Naive thymus-derived CD4-positive, alpha-beta T cell (primary cell): ENCODE measurements around the gene CARS2. TPM values are rescaled to one million over a fixed set of nuclear protein-coding genes. Genes with fewer than 3 reads are reported as not detected.
"Not testable (repeated sequence)": the region's sequence is repeated elsewhere in the genome, so short reads cannot be mapped to it uniquely, and the experiment has no call there.

Experiments
- ATAC-seq: fragments of 150-1000 bp; cut with Tn5 transposase; 2 replicates; pipeline ENCODE4 v1.10.0; 2021; ENCODE audit warnings: mild to moderate bottlenecking, moderate library complexity
- CTCF ChIA-PET: fragments of 350-600 bp; sonication (Branson Sonifier 250); formaldehyde crosslinking; loops from one replicate; lab custom pipeline; 2021; ENCODE audit warnings: antibody characterized with exemption; lab: Charles Lee
- POLR2A ChIA-PET: fragments of 350-600 bp; sonication (Branson Sonifier 250); formaldehyde crosslinking; loops from one replicate; lab custom pipeline; 2021; ENCODE audit warnings: antibody characterized with exemption, inconsistent platforms; lab: Charles Lee
- DNase-seq, 9 donors: peaks; one replicate each; pipeline versions ENCODE4 v3.0.0 to v3.0.0-alpha.2; 2020 to 2022; ENCODE audit warnings: mixed read lengths in 1 of 9
- H3K27ac ChIP-seq: one replicate; pipeline ENCODE4 v1.7.0; 2013; ENCODE audit warnings: mild to moderate bottlenecking, low read depth, low read length, moderate library complexity
- H3K27me3 ChIP-seq, 2 donors: one replicate each; pipeline ENCODE4 v1.7.0; 2013; ENCODE audit warnings: low read length in 2 of 2, mild to moderate bottlenecking in 2 of 2, moderate library complexity in 2 of 2; ENCODE audit not compliant: control insufficient read depth in 2 of 2, insufficient read depth in 2 of 2
- H3K36me3 ChIP-seq, 3 experiments: 1 replicate in 2 of 3; 2 replicates in 1 of 3; pipeline ENCODE4 v1.7.0; 2013; ENCODE audit warnings: low read length in 3 of 3, mild to moderate bottlenecking in 3 of 3, moderate library complexity in 1 of 3; ENCODE audit not compliant: insufficient read depth in 3 of 3, control insufficient read depth in 2 of 3
- H3K4me1 ChIP-seq, 2 donors: one replicate each; pipeline ENCODE4 v1.7.0; 2013; ENCODE audit warnings: low read length in 2 of 2, mild to moderate bottlenecking in 2 of 2, moderate library complexity in 1 of 2; ENCODE audit not compliant: control insufficient read depth in 2 of 2, insufficient read depth in 2 of 2
- H3K4me3 ChIP-seq: 2 replicates; pipeline ENCODE4 v1.7.0; 2013; ENCODE audit warnings: mild to moderate bottlenecking, low read length
- H3K9me3 ChIP-seq, 3 experiments: 1 replicate in 2 of 3; 2 replicates in 1 of 3; pipeline ENCODE4 v1.7.0; 2013; ENCODE audit warnings: low read length in 3 of 3; ENCODE audit not compliant: control insufficient read depth in 2 of 3
- H3K27ac Mint-ChIP-seq, 9 donors: one replicate each; pipeline ENCODE4 v1.8.0; 2020 to 2022; ENCODE audit warnings: mixed read lengths in 9 of 9, mild to moderate bottlenecking in 8 of 9, moderate library complexity in 5 of 9, inconsistent platforms in 2 of 9
- H3K27me3 Mint-ChIP-seq, 5 donors: one replicate each; pipeline ENCODE4 v1.8.0; 2021 to 2022; ENCODE audit warnings: mixed read lengths in 5 of 5, mild to moderate bottlenecking in 1 of 5
- H3K36me3 Mint-ChIP-seq, 5 donors: one replicate each; pipeline ENCODE4 v1.8.0; 2020 to 2022; ENCODE audit warnings: mixed read lengths in 5 of 5, mild to moderate bottlenecking in 3 of 5, inconsistent platforms in 1 of 5
- H3K4me1 Mint-ChIP-seq, 7 donors: one replicate each; pipeline ENCODE4 v1.8.0; 2020 to 2022; ENCODE audit warnings: mixed read lengths in 7 of 7, mild to moderate bottlenecking in 3 of 7, inconsistent platforms in 1 of 7
- H3K4me3 Mint-ChIP-seq, 10 donors: one replicate each; pipeline ENCODE4 v1.8.0; 2020 to 2022; ENCODE audit warnings: mild to moderate bottlenecking in 10 of 10, mixed read lengths in 10 of 10, moderate library complexity in 6 of 10, inconsistent platforms in 2 of 10
- H3K9me3 Mint-ChIP-seq, 11 donors: one replicate each; pipeline ENCODE4 v1.8.0; 2020 to 2022; ENCODE audit warnings: mixed read lengths in 11 of 11, mild to moderate bottlenecking in 4 of 11, inconsistent platforms in 1 of 11, moderate library complexity in 1 of 11
- intact Hi-C, 2 donors: fragments of 100-400 bp; cut with micrococcal nuclease; formaldehyde crosslinking; loops; one replicate each; pipeline ENCODE4 v1.15.1; 2023
- polyA plus RNA-seq, 2 donors: library from polyadenylated mRNA; unstranded; fragments of 300-500 nt; fragmentation: Illumina TruSeq; gene quantifications; one replicate each; pipeline ENCODE4 v1.2.3, GENCODE V29; 2021
- total RNA-seq, 6 experiments: library from RNA in 5 of 6; stranded (reverse) in 5 of 6; gene quantifications; 1 replicate in 5 of 6; 2 replicates in 1 of 6; pipeline ENCODE4 v1.2.3 and lab custom pipeline; 2021 to 2026

The CARS2 gene
- total and polyA plus RNA-seq, 7 experiments from 2014 or later: 28.6 to 106 (median 85.8) TPM

- H3K4me1 ChIP-seq, H3K9me3 Mint-ChIP-seq, H3K27me3 ChIP-seq, ATAC-seq, H3K27ac ChIP-seq, H3K27me3 Mint-ChIP-seq, H3K4me3 Mint-ChIP-seq, H3K9me3 ChIP-seq, intact Hi-C loops, DNase-seq, H3K27ac Mint-ChIP-seq, H3K4me3 ChIP-seq: not testable (repeated sequence)
- H3K36me3 ChIP-seq: peaks cover 0 to 39% (median 0%) of the 10 kb centered on the region in 3 experiments
- Mint-ChIP-seq H3K36me3 (peaks cover 17 to 78% (median 46%) of the 10 kb centered on the region in 5 donors), H3K4me1 (peaks cover 4 to 33% (median 22%) of the 10 kb centered on the region in 7 donors)
- CTCF ChIA-PET: interaction anchor here (0.7 kb wide), 1 partner anchor 89 kb away, joined by 3 read pairs; no protein-coding TSS in a partner anchor
- POLR2A ChIA-PET: interaction anchor here (0.6 kb wide), 1 partner anchor 245 kb away, joined by 3 read pairs; the partner anchor contains the start of gene ANKRD10
Measured at GRCh38 chr13:110669814-110670213, 36.1 kb downstream of the CARS2 start.

- Histone ChIP-seq H3K36me3 (peaks cover 0 to 47% (median under 1%) of the 10 kb centered on the region in 3 experiments), H3K9me3 (no peaks in the 10 kb centered on the region), H3K4me3 (no peak overlapping the region), H3K27me3 (no peaks in the 10 kb centered on the region), H3K4me1 (no peaks in the 10 kb centered on the region), H3K27ac (no peak overlapping the region)
- Mint-ChIP-seq H3K27ac (no peak overlapping the region), H3K4me1 (peaks cover 4 to 28% (median 22%) of the 10 kb centered on the region in 7 donors), H3K36me3 (peaks cover 17 to 75% (median 39%) of the 10 kb centered on the region in 5 donors), H3K9me3 (peaks cover 0 to 2% (median 0%) of the 10 kb centered on the region in 11 donors), H3K4me3 (no peak overlapping the region), H3K27me3 (no peaks in the 10 kb centered on the region)
- ATAC-seq (no peak), DNase-seq (no peak)
- CTCF ChIA-PET: no interaction called here
- POLR2A ChIA-PET: no interaction called here
- intact Hi-C loops: no loop called here
Measured at GRCh38 chr13:110669036-110669435, 36.9 kb downstream of the CARS2 start.

- no peaks in the 10 kb centered on the region for H3K9me3 ChIP-seq
- no peaks in the 10 kb centered on the region for H3K4me1 ChIP-seq
- H3K27ac ChIP-seq: no peak overlapping the region
- no peak overlapping the region for H3K4me3 ChIP-seq
- peaks cover 0 to 74% (median 6%) of the 10 kb centered on the region in 3 experiments for H3K36me3 ChIP-seq
- no peaks in the 10 kb centered on the region for H3K27me3 ChIP-seq
- DNase-seq (no peak), ATAC-seq (no peak)
- no peak overlapping the region for H3K27ac Mint-ChIP-seq
- POLR2A ChIA-PET: interaction anchor here (1.7 kb wide), 1 partner anchor 46 kb away, joined by 4 read pairs; no protein-coding TSS in a partner anchor
- no peak overlapping the region for H3K4me3 Mint-ChIP-seq
- intact Hi-C loops: no loop called here
- CTCF ChIA-PET: no interaction called here
- peaks cover 29 to 76% (median 47%) of the 10 kb centered on the region in 5 donors for H3K36me3 Mint-ChIP-seq
- H3K27me3 Mint-ChIP-seq: no peaks in the 10 kb centered on the region
- peaks cover 0 to 9% (median 4%) of the 10 kb centered on the region in 11 donors for H3K9me3 Mint-ChIP-seq
- H3K4me1 Mint-ChIP-seq: peaks cover 0 to 7% (median 7%) of the 10 kb centered on the region in 7 donors
Measured at GRCh38 chr13:110666255-110666533, 39.7 kb downstream of the CARS2 start.

- no peaks in the 10 kb centered on the region for H3K27me3 ChIP-seq
- Mint-ChIP-seq H3K4me1 (peaks cover 0 to 5% (median 2%) of the 10 kb centered on the region in 7 donors), H3K27me3 (no peaks in the 10 kb centered on the region), H3K36me3 (peaks cover 26 to 75% (median 46%) of the 10 kb centered on the region in 5 donors), H3K27ac (peak overlapping the region in 3 of 9 donors; percentile 27 to 65 (median 32)), H3K9me3 (peaks cover 0 to 10% (median 5%) of the 10 kb centered on the region in 11 donors), H3K4me3 (no peak overlapping the region)
- CTCF ChIA-PET: no interaction called here
- no peaks in the 10 kb centered on the region for H3K9me3 ChIP-seq
- DNase-seq (no peak), ATAC-seq (peak; percentile 88)
- H3K4me3 ChIP-seq: no peak overlapping the region
- POLR2A ChIA-PET: interaction anchor here (1.7 kb wide), 1 partner anchor 47 kb away, joined by 4 read pairs; no protein-coding TSS in a partner anchor
- intact Hi-C loops: no loop called here
- no peaks in the 10 kb centered on the region for H3K4me1 ChIP-seq
- peaks cover 0 to 78% (median 6%) of the 10 kb centered on the region in 3 experiments for H3K36me3 ChIP-seq
- H3K27ac ChIP-seq: no peak overlapping the region
Measured at GRCh38 chr13:110665491-110666254, 40.2 kb downstream of the CARS2 start.

- ATAC-seq (no peak), DNase-seq (no peak)
- Histone ChIP-seq H3K36me3 (peaks cover 0 to 74% (median 6%) of the 10 kb centered on the region in 3 experiments), H3K4me1 (no peaks in the 10 kb centered on the region), H3K9me3 (no peaks in the 10 kb centered on the region), H3K27ac (no peak overlapping the region), H3K4me3 (no peak overlapping the region), H3K27me3 (no peaks in the 10 kb centered on the region)
- Mint-ChIP-seq H3K27ac (no peak overlapping the region), H3K36me3 (peaks cover 28 to 72% (median 51%) of the 10 kb centered on the region in 5 donors), H3K27me3 (no peaks in the 10 kb centered on the region), H3K4me3 (no peak overlapping the region), H3K9me3 (peaks cover 0 to 12% (median 6%) of the 10 kb centered on the region in 11 donors), H3K4me1 (peaks cover 0 to 6% (median 4%) of the 10 kb centered on the region in 7 donors)
- intact Hi-C loops: no loop called here
- ChIA-PET POLR2A (no interaction called here), CTCF (no interaction called here)
Measured at GRCh38 chr13:110664673-110665072, 41.2 kb downstream of the CARS2 start.

GRCh38 chr13:110664041-110664440 lies 41.9 kb downstream of the CARS2 start:
- peak; percentile 42 for ATAC-seq
- Histone ChIP-seq H3K27me3 (no peaks in the 10 kb centered on the region), H3K36me3 (peaks cover 0 to 72% (median 6%) of the 10 kb centered on the region in 3 experiments), H3K4me3 (no peak overlapping the region), H3K27ac (no peak overlapping the region), H3K9me3 (no peaks in the 10 kb centered on the region), H3K4me1 (no peaks in the 10 kb centered on the region)
- intact Hi-C loops: no loop called here
- ChIA-PET CTCF (no interaction called here), POLR2A (interaction anchor here (0.6 kb wide), 1 partner anchor 51 kb away, joined by 3 read pairs; no protein-coding TSS in a partner anchor)
- peaks cover 32 to 74% (median 55%) of the 10 kb centered on the region in 5 donors for H3K36me3 Mint-ChIP-seq
- no peak overlapping the region for H3K27ac Mint-ChIP-seq
- H3K9me3 Mint-ChIP-seq: peaks cover 0 to 12% (median 6%) of the 10 kb centered on the region in 11 donors
- peaks cover 4 to 13% (median 7%) of the 10 kb centered on the region in 7 donors for H3K4me1 Mint-ChIP-seq
- no peak overlapping the region for H3K4me3 Mint-ChIP-seq
- no peaks in the 10 kb centered on the region for H3K27me3 Mint-ChIP-seq
- no peak for DNase-seq
